WTC11 (cell line): ENCODE results near the gene PRKCQ. TPM values are rescaled to one million over a fixed set of nuclear protein-coding genes. Genes with fewer than 3 reads are reported as not detected.

Experiments used
- ATAC-seq: fragments of 200-7000 bp; cut with Tn5 transposase; 2 replicates; pipeline ENCODE4 v1.10.0; 2021; ENCODE audit warnings: mild to moderate bottlenecking, moderate library complexity
- CTCF ChIA-PET: fragments of 300-600 bp; sonication (Branson Sonifier 250); formaldehyde crosslinking; loops from one replicate; lab custom pipeline; 2021; ENCODE audit warnings: antibody characterized with exemption; lab: Charles Lee
- POLR2A ChIA-PET: fragments of 350-600 bp; sonication (Branson Sonifier 250); formaldehyde crosslinking; loops from one replicate; lab custom pipeline; 2021; ENCODE audit warnings: antibody characterized with exemption; lab: Charles Lee
- DNase-seq: peaks from one replicate; pipeline ENCODE4 v3.0.0; 2021; ENCODE audit warnings: low spot score
- H3K27ac Mint-ChIP-seq: 2 replicates; pipeline ENCODE4 v1.8.0; 2021; ENCODE audit warnings: mixed read lengths
- H3K27me3 Mint-ChIP-seq: 2 replicates; pipeline ENCODE4 v1.8.0; 2021; ENCODE audit warnings: low read depth, mild to moderate bottlenecking, moderate library complexity, mixed read lengths
- H3K36me3 Mint-ChIP-seq: 2 replicates; pipeline ENCODE4 v1.8.0; 2021; ENCODE audit warnings: mixed read lengths
- H3K4me1 Mint-ChIP-seq: 2 replicates; pipeline ENCODE4 v1.8.0; 2022; ENCODE audit warnings: mixed read lengths
- H3K4me3 Mint-ChIP-seq: 2 replicates; pipeline ENCODE4 v1.8.0; 2021; ENCODE audit warnings: mild to moderate bottlenecking, moderate library complexity, mixed read lengths
- H3K9me3 Mint-ChIP-seq: 2 replicates; pipeline ENCODE4 v1.8.0; 2021; ENCODE audit warnings: mixed read lengths
- ATF2 ChIP-seq: sonication (generic); formaldehyde crosslinking; IDR thresholded peaks from 2 replicates; pipeline ENCODE4 v1.8.1; 2022; ENCODE audit warnings: low read depth, missing genetic modification reagents, borderline replicate concordance
- CREB1 ChIP-seq: sonication (generic); formaldehyde crosslinking; IDR thresholded peaks from 2 replicates; pipeline ENCODE4 v1.8.0; 2023; ENCODE audit warnings: mild to moderate bottlenecking, missing genetic modification reagents
- E2F1 ChIP-seq: sonication (generic); formaldehyde crosslinking; IDR thresholded peaks from 2 replicates; pipeline ENCODE4 v1.8.0; 2022; ENCODE audit warnings: mild to moderate bottlenecking, missing genetic modification reagents
- E2F5 ChIP-seq: sonication (generic); formaldehyde crosslinking; IDR thresholded peaks from 2 replicates; pipeline ENCODE4 v1.8.1; 2022; ENCODE audit warnings: mild to moderate bottlenecking, moderate library complexity, missing genetic modification reagents
- FOXJ3 ChIP-seq: sonication (generic); formaldehyde crosslinking; IDR thresholded peaks from 2 replicates; pipeline ENCODE4 v1.9.0; 2021; ENCODE audit warnings: missing genetic modification reagents, mild to moderate bottlenecking, borderline replicate concordance
- FOXK1 ChIP-seq: sonication (generic); formaldehyde crosslinking; IDR thresholded peaks from 2 replicates; pipeline ENCODE4 v1.8.0; 2022; ENCODE audit warnings: mild to moderate bottlenecking, moderate library complexity, missing genetic modification reagents
- JAZF1 ChIP-seq: fragments of 250-450 bp; sonication (Bioruptor Pico); IDR thresholded peaks from 2 replicates; pipeline ENCODE4 v1.9.0; 2021; ENCODE audit warnings: moderate library complexity, mild to moderate bottlenecking, inconsistent platforms
- JUN ChIP-seq: sonication (generic); formaldehyde crosslinking; IDR thresholded peaks from 2 replicates; pipeline ENCODE4 v1.8.0; 2023; ENCODE audit warnings: mild to moderate bottlenecking, missing genetic modification reagents
- KAT7 ChIP-seq: sonication (generic); formaldehyde crosslinking; IDR thresholded peaks from 2 replicates; pipeline ENCODE4 v1.8.1; 2023; ENCODE audit warnings: missing genetic modification reagents, mild to moderate bottlenecking, borderline replicate concordance
- MLX ChIP-seq: sonication (generic); formaldehyde crosslinking; IDR thresholded peaks from 2 replicates; pipeline ENCODE4 v1.8.1; 2023; ENCODE audit warnings: mild to moderate bottlenecking, missing genetic modification reagents, moderate library complexity
- MXD4 ChIP-seq: fragments of 250-450 bp; sonication (Bioruptor Pico); IDR thresholded peaks from 2 replicates; pipeline ENCODE4 v1.8.0; 2021; ENCODE audit warnings: mild to moderate bottlenecking, moderate library complexity, borderline replicate concordance
- MYBL2 ChIP-seq: sonication (generic); formaldehyde crosslinking; IDR thresholded peaks from 2 replicates; pipeline ENCODE4 v1.8.1; 2023; ENCODE audit warnings: mild to moderate bottlenecking, moderate library complexity, missing genetic modification reagents
- NR1H2 ChIP-seq: sonication (generic); formaldehyde crosslinking; IDR thresholded peaks from 2 replicates; pipeline ENCODE4 v1.9.0; 2021; ENCODE audit warnings: mild to moderate bottlenecking, moderate library complexity, missing genetic modification reagents
- NR2C2 ChIP-seq: sonication (generic); formaldehyde crosslinking; IDR thresholded peaks from 2 replicates; pipeline ENCODE4 v1.8.0; 2022; ENCODE audit warnings: mild to moderate bottlenecking, missing genetic modification reagents
- PREB ChIP-seq: sonication (generic); formaldehyde crosslinking; IDR thresholded peaks from 2 replicates; pipeline ENCODE4 v1.8.1; 2022; ENCODE audit warnings: mild to moderate bottlenecking, missing genetic modification reagents, moderate library complexity, borderline replicate concordance
- STAT6 ChIP-seq: sonication (generic); formaldehyde crosslinking; conservative IDR thresholded peaks from 2 replicates; pipeline ENCODE4 v1.8.1; 2023; ENCODE audit warnings: mild to moderate bottlenecking, low read depth, missing genetic modification reagents, moderate library complexity
- TEAD4 ChIP-seq: sonication (generic); formaldehyde crosslinking; IDR thresholded peaks from 2 replicates; pipeline ENCODE4 v1.8.0; 2022; ENCODE audit warnings: mild to moderate bottlenecking, missing genetic modification reagents
- TP53 ChIP-seq: sonication (generic); formaldehyde crosslinking; IDR thresholded peaks from 2 replicates; pipeline ENCODE4 v1.8.1; 2023; ENCODE audit warnings: mild to moderate bottlenecking, missing genetic modification reagents
- USF1 ChIP-seq: sonication (generic); formaldehyde crosslinking; IDR thresholded peaks from 2 replicates; pipeline ENCODE4 v1.8.0; 2022; ENCODE audit warnings: mild to moderate bottlenecking, missing genetic modification reagents
- ZNF232 ChIP-seq: sonication (generic); formaldehyde crosslinking; IDR thresholded peaks from 2 replicates; pipeline ENCODE4 v1.8.0; 2022; ENCODE audit warnings: mild to moderate bottlenecking, missing genetic modification reagents
- ZNF263 ChIP-seq: sonication (generic); formaldehyde crosslinking; IDR thresholded peaks from 2 replicates; pipeline ENCODE4 v1.8.1; 2022; ENCODE audit warnings: low read depth, mild to moderate bottlenecking, moderate library complexity, missing genetic modification reagents
- ZNF396 ChIP-seq: fragments of 250-450 bp; sonication (Bioruptor Pico); IDR thresholded peaks from 2 replicates; pipeline ENCODE4 v1.8.0; 2021; ENCODE audit warnings: mild to moderate bottlenecking, moderate library complexity, borderline replicate concordance
- total RNA-seq: library from RNA; stranded (reverse); gene quantifications from 3 replicates; pipeline ENCODE4 v1.2.3, GENCODE V29; 2021

PRKCQ gene
- total RNA-seq, 1 experiment from 2014 or later: 8.7 TPM

GRCh38 chr10:6569259-6569658 lies 10.8 kb downstream of the PRKCQ start:
- ATAC-seq (no peak), DNase-seq (no peak)
- Mint-ChIP-seq H3K27me3 (no peaks in the 10 kb centered on the region), H3K4me3 (no peak overlapping the region), H3K27ac (no peak overlapping the region), H3K9me3 (no peaks in the 10 kb centered on the region), H3K4me1 (peaks cover 4% of the 10 kb centered on the region), H3K36me3 (no peaks in the 10 kb centered on the region)
- TF ChIP-seq FOXJ3 (CRISPR knock-in tag) (no peak), MXD4 (CRISPR knock-in tag) (no peak), PREB (CRISPR knock-in tag) (no peak), USF1 (no peak), FOXK1 (CRISPR knock-in tag) (no peak)
- ChIA-PET CTCF (interaction anchor here (1.6 kb wide), 1 partner anchor 11 kb away, joined by 4 read pairs; no protein-coding TSS in a partner anchor), POLR2A (no interaction called here)

- ChIA-PET CTCF (interaction anchor here (0.6 to 1.5 kb wide), 4 partner anchors 13 to 545 kb away, joined by 3 read pairs; partner anchors contain the start of genes PFKFB3 and PRKCQ), POLR2A (no interaction called here)
- H3K36me3 Mint-ChIP-seq: no peaks in the 10 kb centered on the region
- H3K4me1 Mint-ChIP-seq: peaks cover 16% of the 10 kb centered on the region
- no peak overlapping the region for H3K27ac Mint-ChIP-seq
- ATAC-seq: no peak
- no peak overlapping the region for H3K4me3 Mint-ChIP-seq
- H3K9me3 Mint-ChIP-seq: no peaks in the 10 kb centered on the region
- H3K27me3 Mint-ChIP-seq: no peaks in the 10 kb centered on the region
- no peak for DNase-seq
- no peak for TF ChIP-seq JUN (CRISPR knock-in tag)
- no peak for TF ChIP-seq MYBL2 (CRISPR knock-in tag)
- TF ChIP-seq FOXJ3 (CRISPR knock-in tag): no peak
- TF ChIP-seq ATF2 (CRISPR knock-in tag): no peak
- TF ChIP-seq ZNF396: no peak
- TF ChIP-seq TEAD4 (CRISPR knock-in tag): no peak
- no peak for TF ChIP-seq JAZF1
- no peak for TF ChIP-seq E2F1 (CRISPR knock-in tag)
- no peak for TF ChIP-seq KAT7
- no peak for TF ChIP-seq NR1H2 (CRISPR knock-in tag)
- no peak for TF ChIP-seq ZNF232 (CRISPR knock-in tag)
- TF ChIP-seq E2F5: no peak
- TF ChIP-seq TP53 (CRISPR knock-in tag): no peak
- no peak for TF ChIP-seq ZNF263 (CRISPR knock-in tag)
- no peak for TF ChIP-seq MLX (CRISPR knock-in tag)
- no peak for TF ChIP-seq NR2C2 (CRISPR knock-in tag)
- TF ChIP-seq CREB1: no peak
- no peak for TF ChIP-seq STAT6 (CRISPR knock-in tag)
Measured at GRCh38 chr10:6567884-6568283, 12.2 kb downstream of the PRKCQ start.
